A673 (cell line): Measurements from ENCODE around the gene C5orf52.

Experiments used
- EZH2 ChIP-seq: fragments of 200-600 bp; sonication (generic); IDR thresholded peaks from 2 replicates; pipeline ENCODE4 v1.6.1; 2017; ENCODE audit warnings: borderline replicate concordance, low read depth, mild to moderate bottlenecking, mixed read lengths, antibody characterized with exemption, low read length; ENCODE audit not compliant: poor library complexity, severe bottlenecking
- TF ChIP-seq, protein P1 (sequence below): fragments of 300-800, 200-600 bp; sonication (generic); conservative IDR thresholded peaks from 2 replicates; pipeline ENCODE4 v1.5.1; 2017; ENCODE audit warnings: low read depth, mild to moderate bottlenecking, antibody characterized with exemption, low read length, moderate library complexity, mixed read lengths

DNA sequence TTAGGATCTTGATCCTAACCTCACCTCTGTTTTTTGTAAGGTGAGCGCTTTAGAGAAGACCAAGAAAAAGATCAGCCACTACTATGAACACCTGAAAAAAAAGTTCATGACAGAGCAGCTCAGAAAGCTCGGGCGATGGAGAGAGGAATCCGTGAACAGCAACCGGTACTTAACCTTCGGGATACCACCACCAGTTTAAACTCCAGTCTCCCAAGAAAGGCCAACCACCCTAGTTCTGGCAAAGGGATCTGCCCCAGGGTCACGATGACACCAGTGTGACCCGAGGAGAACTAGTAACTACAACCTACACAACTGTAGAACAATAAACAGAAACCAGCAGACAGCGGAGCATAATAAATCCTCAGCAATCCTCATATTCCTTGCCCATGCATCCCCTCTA is 8.5 kb downstream of the C5orf52 start:
- TF ChIP-seq EZH2: no peak
- TF ChIP-seq, protein P1, sequence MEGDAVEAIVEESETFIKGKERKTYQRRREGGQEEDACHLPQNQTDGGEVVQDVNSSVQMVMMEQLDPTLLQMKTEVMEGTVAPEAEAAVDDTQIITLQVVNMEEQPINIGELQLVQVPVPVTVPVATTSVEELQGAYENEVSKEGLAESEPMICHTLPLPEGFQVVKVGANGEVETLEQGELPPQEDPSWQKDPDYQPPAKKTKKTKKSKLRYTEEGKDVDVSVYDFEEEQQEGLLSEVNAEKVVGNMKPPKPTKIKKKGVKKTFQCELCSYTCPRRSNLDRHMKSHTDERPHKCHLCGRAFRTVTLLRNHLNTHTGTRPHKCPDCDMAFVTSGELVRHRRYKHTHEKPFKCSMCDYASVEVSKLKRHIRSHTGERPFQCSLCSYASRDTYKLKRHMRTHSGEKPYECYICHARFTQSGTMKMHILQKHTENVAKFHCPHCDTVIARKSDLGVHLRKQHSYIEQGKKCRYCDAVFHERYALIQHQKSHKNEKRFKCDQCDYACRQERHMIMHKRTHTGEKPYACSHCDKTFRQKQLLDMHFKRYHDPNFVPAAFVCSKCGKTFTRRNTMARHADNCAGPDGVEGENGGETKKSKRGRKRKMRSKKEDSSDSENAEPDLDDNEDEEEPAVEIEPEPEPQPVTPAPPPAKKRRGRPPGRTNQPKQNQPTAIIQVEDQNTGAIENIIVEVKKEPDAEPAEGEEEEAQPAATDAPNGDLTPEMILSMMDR: no peak
